CD4-positive, alpha-beta T cell treated with Interleukin-4 for 4 hours (primary cell): Measurements from ENCODE around the gene SLC39A10.
"Not testable (repeated sequence)": the region's sequence is repeated elsewhere in the genome, so short reads cannot be mapped to it uniquely, and the experiment has no call there.

Experiments used
- DNase-seq: peaks from one replicate; pipeline ENCODE4 v3.0.0-alpha.2; 2020

The SLC39A10 gene

GRCh38 chr2:195645413-195645812 lies 11.6 kb upstream of the SLC39A10 start:
- no peak for DNase-seq

DNA sequence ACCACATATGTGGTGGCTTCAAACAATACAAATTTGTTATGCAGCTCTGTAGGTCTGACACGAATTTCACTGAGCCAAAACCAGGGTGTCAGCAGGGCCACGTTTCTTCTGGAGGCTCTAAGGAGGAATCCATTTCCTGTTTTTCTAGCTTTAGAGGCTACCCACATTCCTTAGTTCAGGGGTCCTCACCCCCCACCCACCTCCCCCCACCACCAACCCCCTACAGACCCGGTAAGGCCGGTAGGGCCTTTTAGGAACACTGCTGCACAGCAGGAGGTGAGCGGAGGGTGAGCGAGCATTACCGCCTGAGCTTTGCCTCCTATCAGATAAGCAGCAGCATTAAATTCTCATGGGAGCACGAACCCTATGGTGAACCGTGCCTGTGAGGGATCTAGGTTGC lies 10.6 kb upstream of the SLC39A10 start:
- DNase-seq, result no peak

DNA sequence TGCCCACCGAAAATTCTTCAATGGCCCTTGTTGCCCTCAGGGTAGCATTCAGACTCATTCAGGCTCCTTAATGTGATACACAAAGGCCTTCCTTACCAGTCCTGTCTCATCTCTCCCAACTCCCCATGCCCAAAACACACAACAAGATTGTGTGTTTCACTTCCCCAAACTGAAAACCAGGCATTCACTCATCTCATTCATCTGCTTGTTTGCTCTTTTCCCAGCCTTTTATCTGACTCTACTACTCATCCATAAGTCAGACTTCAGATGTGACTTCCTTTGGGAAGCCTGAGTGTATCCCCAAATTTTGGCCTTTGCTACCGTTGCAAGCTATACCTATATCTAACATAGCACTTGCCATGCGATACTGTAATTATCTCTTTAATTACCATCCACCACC lies 9.7 kb upstream of the SLC39A10 start:
- no peak for DNase-seq

- not testable (repeated sequence) for DNase-seq
Observed at GRCh38 chr2:195648370-195648769, 8.7 kb upstream of the SLC39A10 start.

DNA sequence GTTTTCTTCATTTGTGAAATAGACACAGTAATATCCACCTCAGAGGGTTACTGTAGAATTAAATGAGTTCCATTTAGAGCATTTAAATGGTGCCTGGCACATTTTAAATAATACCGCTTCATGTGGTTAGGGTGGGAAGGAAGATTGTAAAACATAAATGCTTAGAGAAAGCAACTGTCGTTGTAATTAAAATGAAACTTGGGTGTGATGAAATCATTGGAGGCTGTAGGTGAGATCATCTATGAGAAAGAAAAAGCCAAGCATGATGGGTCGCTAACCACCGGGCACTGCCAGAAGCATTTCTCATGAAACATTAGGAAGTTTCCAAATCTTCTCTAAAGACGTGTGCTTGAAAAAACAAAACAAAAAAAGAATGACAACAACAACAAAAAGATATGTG lies 8.2 kb upstream of the SLC39A10 start:
- DNase-seq, result peak; percentile 41

- DNase-seq, result no peak
Observed at GRCh38 chr2:195649629-195650190, 7.3 kb upstream of the SLC39A10 start.

DNA sequence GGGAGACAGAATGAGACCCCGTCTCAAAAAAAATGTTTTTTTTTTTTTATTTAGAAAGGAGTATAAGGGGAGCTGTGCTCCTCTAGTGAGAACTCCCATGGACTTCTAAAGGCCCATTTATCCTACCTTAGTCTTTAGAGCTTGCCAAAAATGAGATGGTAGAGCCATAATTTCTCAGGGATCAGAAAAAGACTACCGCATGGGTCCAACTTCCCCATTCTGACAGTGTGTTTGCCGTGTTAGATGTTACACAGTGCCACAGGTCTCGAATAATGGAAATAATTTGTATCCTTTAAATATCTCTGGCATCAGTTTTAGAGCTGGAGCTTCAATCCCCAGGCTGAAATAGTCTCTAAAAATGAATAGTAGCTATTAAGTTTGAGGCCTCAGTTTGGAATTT lies 6.0 kb upstream of the SLC39A10 start:
- no peak for DNase-seq

DNA sequence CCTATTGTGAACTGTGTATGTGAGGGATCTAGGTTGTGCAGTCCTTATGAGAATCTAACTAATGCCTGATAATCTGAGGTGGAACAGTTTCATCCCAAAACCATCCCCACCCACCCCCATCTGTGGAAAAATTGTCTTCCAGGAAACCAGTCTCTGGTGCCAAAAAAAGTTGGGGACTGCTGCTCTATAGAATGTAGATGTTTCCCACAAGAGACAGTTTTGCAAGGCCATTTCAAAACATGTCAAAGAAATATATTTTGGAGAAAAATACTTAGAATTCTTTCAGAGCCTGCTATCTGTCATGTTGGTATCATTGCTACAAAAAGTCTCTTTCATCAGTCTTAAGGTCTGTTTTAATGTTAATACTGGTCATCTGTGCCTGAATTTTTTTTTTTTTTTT lies 4.1 kb upstream of the SLC39A10 start:
- no peak for DNase-seq

GRCh38 chr2:195656161-195656858 lies 716 bp upstream of the SLC39A10 start:
- DNase-seq, result no peak

DNA sequence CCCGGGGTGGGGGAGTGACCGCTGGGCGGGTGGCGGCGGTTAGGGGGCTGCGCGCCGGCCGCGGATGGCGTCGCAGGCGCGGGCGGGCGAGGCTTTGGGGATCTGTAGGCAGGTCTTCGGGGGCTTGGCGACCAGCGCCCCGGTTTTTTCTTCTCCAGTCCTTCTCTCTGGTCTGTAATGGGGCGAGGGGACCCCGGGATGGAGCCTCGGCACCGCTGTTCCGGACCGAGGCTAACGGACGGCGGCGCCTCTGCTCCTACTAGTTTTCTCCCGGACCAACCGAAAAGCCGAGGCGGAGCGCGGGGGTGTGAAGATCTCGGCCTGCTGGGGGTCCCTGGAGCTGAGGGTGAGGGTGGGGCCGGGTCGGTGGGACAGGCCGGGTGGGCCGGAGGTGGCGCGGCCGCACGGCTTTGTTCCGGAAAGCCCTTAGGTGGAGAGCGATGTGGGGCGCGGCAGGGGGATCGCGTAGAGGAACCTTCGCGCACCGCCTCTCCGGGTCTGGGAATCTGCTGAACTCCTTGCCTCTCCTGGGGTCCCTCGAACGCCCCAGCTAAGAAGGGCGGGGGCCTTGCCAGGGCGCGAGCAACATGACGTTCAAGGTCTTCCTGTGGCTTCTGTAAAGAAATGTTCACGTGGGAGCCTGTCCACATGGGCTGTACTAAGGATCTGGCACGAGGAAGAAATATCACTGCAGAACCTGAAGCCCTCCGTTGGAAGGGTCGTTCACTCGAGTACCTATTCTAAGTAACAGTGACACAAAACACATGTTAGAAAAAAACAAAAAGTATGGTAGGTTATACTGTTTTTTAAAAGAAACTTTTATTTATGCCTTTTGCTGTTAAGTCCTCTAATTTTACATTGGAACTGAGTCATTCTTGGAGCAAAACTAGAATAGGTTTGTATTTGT lies 861 bp downstream of the SLC39A10 start:
- peak; percentile 71 for DNase-seq

DNA sequence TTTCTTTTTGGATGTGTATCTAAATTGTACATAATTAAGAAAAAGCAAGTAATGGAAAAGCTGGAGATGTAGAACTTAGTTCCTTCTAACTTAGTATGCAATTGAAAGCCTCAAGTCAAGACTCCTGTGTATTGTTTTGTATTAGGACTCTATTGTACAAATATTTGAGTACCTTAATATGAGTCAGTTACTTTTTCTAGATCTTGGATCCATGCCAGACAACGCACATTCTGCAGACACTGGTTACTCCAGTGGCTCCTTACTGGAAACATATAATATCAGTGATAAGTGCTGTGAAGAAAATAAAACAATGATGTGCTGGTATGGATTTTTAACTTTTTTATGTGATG lies 1.5 kb downstream of the SLC39A10 start:
- peak; percentile 65 for DNase-seq

DNA sequence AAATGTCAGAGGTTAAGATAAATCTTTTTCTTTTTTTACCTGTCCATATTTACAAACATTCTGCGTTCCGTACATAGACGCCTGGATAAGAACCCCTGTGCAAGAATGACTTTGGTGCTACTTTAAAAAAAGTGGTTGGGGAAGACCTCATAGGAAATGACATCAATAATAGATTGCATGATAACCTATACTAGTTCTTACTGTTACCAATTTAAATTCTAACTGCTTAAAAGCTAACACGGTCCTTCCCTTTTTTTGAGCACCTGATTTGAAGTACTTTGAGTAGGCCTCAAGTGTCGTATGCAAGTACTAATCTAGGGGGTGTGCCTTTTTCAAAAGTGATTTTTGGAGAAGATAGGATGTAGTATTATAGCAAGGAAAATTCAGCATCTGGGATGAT lies 2.1 kb downstream of the SLC39A10 start:
- peak; percentile 74 for DNase-seq

- peak; percentile 86 for DNase-seq
Observed at GRCh38 chr2:195659982-195660890, 3.2 kb downstream of the SLC39A10 start.

GRCh38 chr2:195662138-195662537 lies 5.1 kb downstream of the SLC39A10 start:
- DNase-seq, result no peak

DNA sequence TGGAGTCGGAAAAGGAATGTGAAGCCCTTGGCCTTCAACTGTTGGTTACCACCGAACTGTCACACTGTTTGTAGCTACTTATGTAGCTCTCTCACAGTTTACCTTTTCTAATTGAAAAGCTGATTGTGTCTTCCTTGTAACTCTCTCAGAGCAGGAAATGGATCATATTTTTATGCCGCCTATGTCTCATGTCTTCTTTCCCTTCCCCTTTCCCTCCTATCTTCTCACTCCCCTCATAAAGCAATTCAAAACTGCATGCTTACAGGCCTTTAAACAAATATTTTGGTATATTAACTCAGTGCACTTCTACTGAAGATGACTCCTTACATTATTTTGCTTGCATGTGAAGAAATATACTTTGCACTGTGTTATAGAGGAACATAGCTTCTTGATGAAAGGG lies 6.0 kb downstream of the SLC39A10 start:
- no peak for DNase-seq

GRCh38 chr2:195664528-195664927 lies 7.5 kb downstream of the SLC39A10 start:
- DNase-seq, result no peak

GRCh38 chr2:195665153-195665552 lies 8.1 kb downstream of the SLC39A10 start:
- not testable (repeated sequence) for DNase-seq

DNA sequence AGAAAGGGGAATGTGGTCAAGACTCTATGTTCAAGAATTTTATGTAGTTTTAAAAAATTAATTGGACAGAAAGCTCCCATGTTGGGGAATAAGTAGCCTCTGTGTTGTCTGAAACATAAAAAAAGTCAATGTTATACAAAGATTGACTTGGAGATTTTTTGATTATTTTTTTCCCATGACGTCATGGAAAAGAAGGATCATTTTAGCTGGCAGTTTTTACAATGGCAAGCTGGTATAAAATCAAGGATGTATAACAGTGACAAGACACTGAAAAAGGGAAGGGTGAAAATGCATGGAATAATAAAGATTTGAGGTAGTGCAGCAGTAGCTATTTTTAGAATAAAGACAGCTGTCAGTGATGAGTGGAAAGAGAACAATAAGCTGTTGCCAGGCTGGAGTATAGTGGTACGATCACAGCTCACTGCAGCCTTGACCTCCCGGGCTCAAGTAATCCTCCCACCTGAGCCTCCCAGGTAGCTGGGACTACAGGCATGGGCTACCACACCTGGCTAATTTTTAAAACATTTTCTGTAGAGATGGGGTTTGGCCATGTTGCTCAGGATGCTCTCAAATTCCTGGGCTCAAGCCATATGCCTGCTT lies 9.2 kb downstream of the SLC39A10 start:
- no peak for DNase-seq

DNA sequence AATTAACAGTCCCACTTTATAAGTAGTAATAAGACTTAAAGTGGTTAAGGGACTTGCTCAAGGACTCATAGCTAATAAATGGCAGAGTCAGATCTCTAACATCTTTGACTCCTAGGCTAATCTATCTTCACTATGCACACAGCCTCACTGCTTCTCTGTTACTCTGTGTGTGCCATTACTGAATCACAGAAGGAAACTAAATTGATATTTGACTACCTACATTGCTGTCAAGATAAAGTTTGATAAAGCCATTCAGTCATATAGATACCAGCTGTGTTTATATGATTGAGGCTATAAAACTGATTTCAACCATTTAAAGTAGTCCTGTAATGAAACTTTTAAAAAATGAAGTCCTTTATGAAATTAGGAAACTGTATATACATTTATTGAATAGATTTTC lies 10.9 kb downstream of the SLC39A10 start:
- no peak for DNase-seq

DNA sequence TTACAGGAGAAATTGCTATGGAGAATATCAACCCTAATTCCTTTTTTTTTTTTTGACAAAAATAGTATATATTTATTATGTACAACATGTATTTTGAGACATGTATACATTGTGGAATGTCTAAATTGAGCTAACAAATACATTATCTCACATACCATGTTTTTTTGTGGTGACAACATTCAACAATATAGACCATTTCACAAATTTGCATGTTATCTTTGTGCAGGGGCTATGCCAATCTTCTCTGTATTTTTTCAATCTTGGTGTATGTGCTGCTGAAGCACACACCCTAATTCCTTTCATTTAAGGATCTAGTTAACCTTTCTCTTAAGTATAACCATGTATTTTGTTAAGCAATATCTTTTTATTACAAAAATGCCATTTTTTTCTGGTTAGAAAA lies 13.2 kb downstream of the SLC39A10 start:
- no peak for DNase-seq

DNA sequence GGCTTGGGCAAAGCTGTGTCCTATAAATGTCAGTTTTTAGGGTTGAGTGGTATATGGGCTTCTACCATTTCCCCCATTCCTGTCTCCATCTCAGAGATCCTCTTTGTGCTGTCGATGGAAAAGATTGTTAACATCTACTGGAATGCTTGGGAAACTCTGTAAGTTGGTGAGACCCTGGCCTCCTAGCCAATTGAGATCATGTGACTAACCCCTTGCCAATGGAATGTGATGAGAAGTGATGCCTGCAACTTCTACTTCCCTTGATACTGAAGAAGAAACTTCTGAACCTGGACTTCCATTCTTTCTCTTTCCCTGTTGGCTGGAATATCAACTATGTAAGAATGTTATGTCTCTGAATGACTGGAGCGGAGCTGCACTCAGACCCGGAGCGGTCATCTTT lies 14.5 kb downstream of the SLC39A10 start:
- no peak for DNase-seq

GRCh38 chr2:195672674-195673073 lies 15.6 kb downstream of the SLC39A10 start:
- no peak for DNase-seq
